GM12878 (cell line): Measurements from ENCODE around the gene FOXJ1. TPM values are rescaled to one million over a fixed set of nuclear protein-coding genes. Genes with fewer than 3 reads are reported as not detected.

Source experiments
- ATAC-seq: fragments of 200-7000 bp; cut with Tn5 transposase; 3 replicates; pipeline ENCODE4 v1.9.1; 2020; ENCODE audit warnings: mild to moderate bottlenecking, moderate library complexity
- BruUV-seq: library from RNA; stranded (reverse); fragments of 400-500 nt; replicated peaks from 2 replicates; lab custom pipeline; 2021; lab: Mats Ljungman, UMichigan
- CTCF ChIA-PET: fragments of 300-600 bp; sonication (Branson Sonifier 250); formaldehyde crosslinking; extraction: SDS; loops from one replicate; lab custom pipeline; 2021; ENCODE audit warnings: inconsistent platforms; lab: Yijun Ruan, JAX
- POLR2A ChIA-PET: fragments of 350-600 bp; formaldehyde crosslinking; extraction: SDS; loops from one replicate; lab custom pipeline; 2021; ENCODE audit warnings: inconsistent platforms; lab: Charles Lee
- RAD21 ChIA-PET: fragments of 300-600 bp; sonication (Branson Sonifier 250); formaldehyde crosslinking; loops from one replicate; lab custom pipeline; 2023; ENCODE audit warnings: antibody characterized with exemption; ENCODE audit not compliant: unreplicated experiment; lab: Charles Lee
- SMC1A ChIA-PET: fragments of 300-600 bp; sonication (Branson Sonifier 250); formaldehyde crosslinking; loops from one replicate; lab custom pipeline; 2023; ENCODE audit not compliant: unreplicated experiment, uncharacterized antibody; lab: Charles Lee
- DNase-seq: peaks from one replicate; pipeline ENCODE4 v3.0.0-alpha.2; 2011; ENCODE audit warnings: low read depth, low spot score
- FAIRE-seq: peaks from 3 replicates; lab custom pipeline; 2011; peaks lifted over from hg19 to GRCh38; lab: Jason Lieb, UNC
- H2AFZ ChIP-seq: 2 replicates; pipeline ENCODE4 v1.6.0; 2011; ENCODE audit warnings: low read depth, low read length, control low read depth; ENCODE audit not compliant: control insufficient read depth
- H3K27ac ChIP-seq: 2 replicates; pipeline ENCODE4 v1.5.1; 2011; ENCODE audit warnings: control low read depth; ENCODE audit not compliant: control insufficient read depth, insufficient read depth
- H3K27me3 ChIP-seq, 2 experiments: replicated peaks in 1 of 2; 2 replicates each; pipeline versions ENCODE4 v1.6.0 to v1.6.1; 2011; ENCODE audit warnings: low read length in 1 of 2; ENCODE audit not compliant: control insufficient read depth in 2 of 2, insufficient read depth in 2 of 2
- H3K36me3 ChIP-seq, 2 experiments: 2 replicates each; pipeline ENCODE4 v1.5.1; 2011; ENCODE audit warnings: low read length in 1 of 2; ENCODE audit not compliant: control insufficient read depth in 2 of 2, insufficient read depth in 2 of 2
- H3K4me1 ChIP-seq: 2 replicates; pipeline ENCODE4 v1.6.1; 2011; ENCODE audit warnings: mild to moderate bottlenecking, low read length, moderate library complexity, mixed read lengths; ENCODE audit not compliant: control insufficient read depth, insufficient read depth
- H3K4me2 ChIP-seq: 2 replicates; pipeline ENCODE4 v1.6.0; 2011; ENCODE audit warnings: control low read depth; ENCODE audit not compliant: control insufficient read depth, insufficient read depth
- H3K4me3 ChIP-seq: fragments of 200-600 bp; sonication (generic); 2 replicates; pipeline ENCODE4 v1.5.1; 2016
- H3K79me2 ChIP-seq: 2 replicates; pipeline ENCODE4 v1.6.0; 2011; ENCODE audit warnings: low read length; ENCODE audit not compliant: control insufficient read depth, insufficient read depth
- H3K9ac ChIP-seq: 2 replicates; pipeline ENCODE4 v1.8.0; 2011; ENCODE audit warnings: low read length, control low read depth, mixed read lengths; ENCODE audit not compliant: control insufficient read depth, insufficient read depth
- H3K9me3 ChIP-seq: replicated peaks from 3 replicates; pipeline ENCODE4 v1.5.1; 2011; ENCODE audit warnings: mild to moderate bottlenecking, low read length; ENCODE audit not compliant: control insufficient read depth, insufficient read depth
- H4K20me1 ChIP-seq: 2 replicates; pipeline ENCODE4 v1.6.0; 2011; ENCODE audit not compliant: control insufficient read depth, insufficient read depth
- ATF7 ChIP-seq: fragments of 450-650 bp; IDR thresholded peaks from 2 replicates; pipeline ENCODE4 v1.6.1; 2016; ENCODE audit warnings: low read depth, mild to moderate bottlenecking
- BRCA1 ChIP-seq: IDR thresholded peaks from 2 replicates; pipeline ENCODE4 v1.6.1; 2011; ENCODE audit warnings: low read depth, low read length, improper control_type of control experiment
- LARP7 ChIP-seq: fragments of 450-650 bp; IDR thresholded peaks from 2 replicates; pipeline ENCODE4 v1.6.1; 2017; ENCODE audit warnings: mild to moderate bottlenecking
- MTA3 ChIP-seq: IDR thresholded peaks from 2 replicates; pipeline ENCODE4 v1.6.1; 2012; ENCODE audit warnings: low read length, inconsistent platforms, borderline replicate concordance
- RBBP5 ChIP-seq: fragments of 200-600 bp; sonication (generic); conservative IDR thresholded peaks from 2 replicates; pipeline ENCODE4 v1.6.1; 2016
- STAT1 ChIP-seq: fragments of 450-650 bp; conservative IDR thresholded peaks from 2 replicates; pipeline ENCODE4 v1.6.1; 2014; ENCODE audit warnings: antibody characterized with exemption, mild to moderate bottlenecking
- WGBS: methylation state at CpG from one replicate; pipeline ENCODE4 v1.1.6; 2016; ENCODE audit warnings: low lambda C conversion rate; ENCODE audit not compliant: insufficient replicate concordance, insufficient coverage; ENCODE audit errors: missing lambda C conversion rate; 5-methylcytosine and 5-hydroxymethylcytosine counted together
- in situ Hi-C: fragments of 300-500 bp; cut with MboI; formaldehyde crosslinking; loops from 9 replicates; pipeline ENCODE4 v1.14.3; 2018; ENCODE audit warnings: mixed read lengths
- intact Hi-C: fragments of 100-400 bp; cut with micrococcal nuclease; formaldehyde crosslinking; loops from one replicate; pipeline ENCODE4 v1.14.2; 2022; ENCODE audit not compliant: unreplicated experiment
- polyA plus RNA-seq, 11 experiments: library from polyadenylated mRNA; depleted of rRNA in 4 of 11; unstranded in 6 of 11; stranded (reverse) in 5 of 11; fragments of >200 nt; fragmentation: Nextera tagmentation in 4 of 11; fragmentation: Illumina TruSeq in 1 of 11; extraction: Ambion mirVana in 4 of 11; extraction: Trizol in 1 of 11; gene quantifications; 1 replicate in 1 of 11; 2 replicates in 10 of 11; pipeline versions ENCODE4 v1.2.1 to v1.2.3, GENCODE V29; 2011 to 2016; ENCODE audit warnings: inconsistent platforms in 2 of 11, missing spikeins in 2 of 11, low read depth in 1 of 11
- total RNA-seq, 4 experiments: library from RNA; depleted of rRNA in 3 of 4; stranded (reverse); fragments of >200 nt in 3 of 4; fragmentation: Illumina TruSeq in 1 of 4; extraction: Trizol in 1 of 4; gene quantifications; 2 replicates each; pipeline versions ENCODE4 v1.2.1 to v1.2.3, GENCODE V29; 2013 to 2021
- TF ChIP-seq, protein P1 (sequence below): fragments of 450-650 bp; IDR thresholded peaks from 2 replicates; pipeline ENCODE4 v1.6.1; 2017; ENCODE audit warnings: borderline replicate concordance
- TF ChIP-seq, protein P2 (sequence below): fragments of 450-650 bp; IDR thresholded peaks from 2 replicates; pipeline ENCODE4 v1.6.1; 2018; ENCODE audit warnings: mild to moderate bottlenecking, low read depth, moderate library complexity; ENCODE audit not compliant: partially characterized antibody

FOXJ1 gene
- total and polyA plus RNA-seq, 10 of the 15 experiments (the other 5 are each of a cell fraction or from before 2014, with no cell fraction given) = not detected

DNA sequence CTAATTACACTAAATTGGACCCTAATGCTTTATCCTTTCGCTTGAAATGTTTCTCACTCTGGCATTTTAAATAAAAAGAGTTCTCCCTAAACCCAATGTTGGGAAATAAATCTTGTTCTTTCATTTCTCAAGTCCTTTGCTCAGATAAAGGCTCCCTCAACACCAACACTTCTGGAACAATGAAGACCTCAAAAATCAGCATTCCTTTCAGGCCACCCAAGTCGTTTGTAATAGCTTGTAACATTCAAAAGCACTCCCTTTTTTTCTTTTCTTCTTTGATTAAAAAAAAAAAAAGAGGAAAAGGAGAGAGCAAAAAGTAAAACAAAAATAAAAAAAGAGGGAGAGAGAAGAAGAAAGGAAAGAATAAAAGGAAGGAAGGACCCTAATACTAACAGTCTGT is 23.3 kb upstream of the FOXJ1 start (continued):
- TF ChIP-seq, protein P1, sequence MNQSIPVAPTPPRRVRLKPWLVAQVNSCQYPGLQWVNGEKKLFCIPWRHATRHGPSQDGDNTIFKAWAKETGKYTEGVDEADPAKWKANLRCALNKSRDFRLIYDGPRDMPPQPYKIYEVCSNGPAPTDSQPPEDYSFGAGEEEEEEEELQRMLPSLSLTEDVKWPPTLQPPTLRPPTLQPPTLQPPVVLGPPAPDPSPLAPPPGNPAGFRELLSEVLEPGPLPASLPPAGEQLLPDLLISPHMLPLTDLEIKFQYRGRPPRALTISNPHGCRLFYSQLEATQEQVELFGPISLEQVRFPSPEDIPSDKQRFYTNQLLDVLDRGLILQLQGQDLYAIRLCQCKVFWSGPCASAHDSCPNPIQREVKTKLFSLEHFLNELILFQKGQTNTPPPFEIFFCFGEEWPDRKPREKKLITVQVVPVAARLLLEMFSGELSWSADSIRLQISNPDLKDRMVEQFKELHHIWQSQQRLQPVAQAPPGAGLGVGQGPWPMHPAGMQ = no peak

DNA sequence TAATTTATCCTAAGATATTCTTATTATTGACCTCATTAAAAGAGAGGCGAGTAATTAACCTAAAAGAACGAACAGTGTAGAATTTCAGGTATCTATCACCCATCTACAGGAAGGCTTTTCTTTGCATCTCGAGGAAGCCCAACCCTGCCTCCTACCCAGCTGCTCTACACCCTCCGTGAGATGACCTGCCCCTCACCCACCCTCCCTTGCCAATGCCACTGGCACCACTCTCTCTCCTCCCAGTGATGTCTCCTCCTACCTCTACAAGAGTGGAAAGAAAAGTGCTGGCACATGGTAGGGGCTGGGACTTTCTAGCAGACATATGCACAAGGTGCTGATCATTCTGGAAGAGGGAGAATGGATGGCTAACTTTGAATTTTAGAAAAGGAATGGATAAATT is 22.9 kb upstream of the FOXJ1 start:
- Histone ChIP-seq H3K27ac (no peak overlapping the region), H3K36me3 (no peaks in the 10 kb centered on the region), H3K4me3 (no peak overlapping the region), H3K9me3 (no peaks in the 10 kb centered on the region), H4K20me1 (no peaks in the 10 kb centered on the region), H3K4me1 (no peaks in the 10 kb centered on the region), H3K4me2 (no peak overlapping the region)
- ChIA-PET SMC1A (no interaction called here), RAD21 (no interaction called here), CTCF (no interaction called here)
- 75% methylated on average over 4 of the region's 4 CpGs for WGBS
- no TSS peak for BruUV-seq
- FAIRE-seq (no peak), DNase-seq (no peak)
- in situ Hi-C loops = no loop called here
- TF ChIP-seq BRCA1 (no peak), MTA3 (no peak), STAT1 (no peak), ATF7 (no peak), RBBP5 (no peak), LARP7 (no peak)
- TF ChIP-seq, protein P2, sequence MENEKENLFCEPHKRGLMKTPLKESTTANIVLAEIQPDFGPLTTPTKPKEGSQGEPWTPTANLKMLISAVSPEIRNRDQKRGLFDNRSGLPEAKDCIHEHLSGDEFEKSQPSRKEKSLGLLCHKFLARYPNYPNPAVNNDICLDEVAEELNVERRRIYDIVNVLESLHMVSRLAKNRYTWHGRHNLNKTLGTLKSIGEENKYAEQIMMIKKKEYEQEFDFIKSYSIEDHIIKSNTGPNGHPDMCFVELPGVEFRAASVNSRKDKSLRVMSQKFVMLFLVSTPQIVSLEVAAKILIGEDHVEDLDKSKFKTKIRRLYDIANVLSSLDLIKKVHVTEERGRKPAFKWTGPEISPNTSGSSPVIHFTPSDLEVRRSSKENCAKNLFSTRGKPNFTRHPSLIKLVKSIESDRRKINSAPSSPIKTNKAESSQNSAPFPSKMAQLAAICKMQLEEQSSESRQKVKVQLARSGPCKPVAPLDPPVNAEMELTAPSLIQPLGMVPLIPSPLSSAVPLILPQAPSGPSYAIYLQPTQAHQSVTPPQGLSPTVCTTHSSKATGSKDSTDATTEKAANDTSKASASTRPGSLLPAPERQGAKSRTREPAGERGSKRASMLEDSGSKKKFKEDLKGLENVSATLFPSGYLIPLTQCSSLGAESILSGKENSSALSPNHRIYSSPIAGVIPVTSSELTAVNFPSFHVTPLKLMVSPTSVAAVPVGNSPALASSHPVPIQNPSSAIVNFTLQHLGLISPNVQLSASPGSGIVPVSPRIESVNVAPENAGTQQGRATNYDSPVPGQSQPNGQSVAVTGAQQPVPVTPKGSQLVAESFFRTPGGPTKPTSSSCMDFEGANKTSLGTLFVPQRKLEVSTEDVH = no peak
- TF ChIP-seq, all 136 proteins: peak for 0
- Histone ChIP-seq H3K27me3 (no peaks in the 10 kb centered on the region), H3K9ac (no peak overlapping the region), H3K79me2 (no peaks in the 10 kb centered on the region), H2AFZ (no peak overlapping the region)
- POLR2A ChIA-PET = interaction anchor here (0.6 kb wide), 1 partner anchor 92 kb away, joined by 3 read pairs; no protein-coding TSS in a partner anchor
- ATAC-seq = no peak
- intact Hi-C loops = no loop called here
